HG03108 (cell line): ENCODE results near the gene PPP1R12A.

ENCODE experiments used
- ATAC-seq: cut with Tn5 transposase; IDR thresholded peaks from one replicate; pipeline ENCODE4 v1.9.1; 2021; ENCODE audit warnings: moderate library complexity; ENCODE audit not compliant: unreplicated experiment

PPP1R12A gene

DNA sequence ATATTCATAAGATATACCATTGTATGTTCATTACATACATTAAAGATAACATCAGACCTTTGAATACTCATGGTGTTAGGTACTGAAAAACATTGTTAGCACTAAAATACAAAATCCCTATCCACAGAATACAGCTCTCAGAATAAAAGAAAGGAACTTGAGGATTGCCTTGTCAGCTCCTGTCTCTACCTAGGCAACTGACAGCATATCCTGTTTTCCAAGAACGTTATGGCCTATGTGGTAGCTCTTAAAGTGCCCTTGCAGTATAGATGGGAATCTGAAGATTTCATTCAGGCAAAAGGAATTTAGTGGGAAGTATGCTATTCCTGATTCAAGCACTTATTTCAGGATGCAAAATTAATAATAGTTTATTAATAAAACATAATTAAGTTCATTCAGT is 1.8 kb upstream of the PPP1R12A start:
- ATAC-seq: no peak

GRCh38 chr12:79935624-79936345 is 888 bp upstream of the PPP1R12A start:
- peak; percentile 12 for ATAC-seq

DNA sequence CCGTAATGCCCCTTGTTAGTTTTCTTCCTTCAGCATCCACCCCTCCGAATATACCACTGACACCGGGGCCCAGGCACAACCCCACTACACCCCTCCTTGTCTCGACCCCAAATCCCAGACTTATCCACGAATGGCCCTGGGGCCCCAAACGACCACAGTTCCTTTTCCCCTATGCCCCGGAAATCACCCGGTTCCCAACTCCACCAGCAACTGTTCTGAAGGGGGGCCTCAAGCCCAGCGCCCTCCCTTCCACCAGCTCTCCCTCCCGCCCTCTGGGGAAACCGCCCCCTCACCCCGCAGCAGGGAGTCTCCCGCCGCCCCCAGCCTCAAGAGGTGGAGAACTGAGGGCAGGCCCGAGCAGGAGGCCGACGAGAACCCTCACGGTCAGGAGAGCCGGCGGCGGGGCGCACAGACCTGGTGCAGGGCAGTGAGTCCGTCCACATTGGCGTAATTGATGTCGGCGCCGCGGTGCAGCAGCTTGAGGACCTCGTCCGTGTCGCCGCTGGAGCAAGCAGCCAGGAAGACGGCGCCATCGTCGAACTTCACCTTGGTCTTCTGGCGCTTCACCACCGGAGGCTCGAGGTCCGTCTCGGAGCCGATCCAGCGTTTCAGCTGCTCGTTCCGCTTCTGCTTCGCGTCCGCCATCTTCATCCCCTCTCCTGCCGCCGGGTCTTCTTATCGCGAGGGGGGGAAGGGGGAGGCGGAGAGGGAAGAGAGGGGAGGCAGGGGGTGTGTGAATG is 446 bp downstream of the PPP1R12A start:
- peak; percentile 14 for ATAC-seq

DNA sequence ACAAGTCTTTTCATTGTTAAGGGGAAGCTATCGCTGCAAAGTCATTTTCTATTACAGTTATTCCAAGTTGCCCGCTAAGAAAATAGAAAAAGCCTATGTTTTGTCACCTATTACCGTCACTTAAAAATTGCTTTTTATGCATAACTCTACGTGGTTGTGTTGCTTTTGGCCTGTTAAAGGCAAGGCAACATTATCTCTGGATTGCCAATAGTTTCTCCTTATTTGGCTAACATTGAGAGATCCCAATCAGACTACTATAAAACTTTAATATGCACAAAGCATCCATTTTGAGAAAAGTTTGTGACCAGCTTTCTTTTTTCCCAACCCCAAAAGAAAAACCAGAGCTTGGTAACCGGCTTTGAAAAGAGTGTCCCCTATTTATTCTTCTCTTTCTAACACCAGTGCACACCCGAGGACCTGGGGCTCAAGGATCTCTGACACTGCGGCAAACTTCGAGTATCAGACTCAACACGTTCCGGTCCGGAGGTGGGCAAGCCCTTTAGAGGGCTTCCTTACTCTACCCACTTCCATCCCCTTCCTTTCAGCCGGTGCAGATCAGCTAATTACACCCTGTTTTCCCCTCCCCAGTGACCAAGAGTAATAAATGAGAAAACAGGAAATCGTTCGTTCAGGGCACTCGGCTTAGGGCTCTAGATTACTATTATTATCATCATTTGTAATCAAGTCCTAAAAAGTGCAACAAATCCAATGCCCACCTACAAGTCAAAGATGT is 1.2 kb downstream of the PPP1R12A start:
- peak; percentile 14 for ATAC-seq

- no peak for ATAC-seq
Measured at GRCh38 chr12:79933043-79933442, 1.9 kb downstream of the PPP1R12A start.

DNA sequence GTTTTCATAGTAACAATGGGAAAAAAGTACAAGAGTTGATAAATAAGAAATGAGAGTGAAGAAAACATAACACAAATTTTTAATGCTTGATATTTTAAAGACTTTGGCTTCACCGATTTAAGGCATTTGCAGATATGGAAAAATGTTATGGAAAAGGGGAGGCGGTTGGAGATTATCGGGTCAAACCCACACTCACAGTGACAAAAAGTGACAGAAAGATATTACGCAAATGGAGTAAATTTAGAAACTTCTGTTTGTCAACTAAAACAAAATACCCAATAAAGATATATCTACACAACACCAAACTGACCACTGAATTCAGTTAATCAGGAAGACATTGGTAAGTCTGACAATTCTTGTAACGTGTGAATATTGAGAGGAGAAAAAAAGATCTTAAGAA is 2.5 kb downstream of the PPP1R12A start:
- no peak for ATAC-seq

- ATAC-seq: no peak
Measured at GRCh38 chr12:79929065-79929464, 5.8 kb downstream of the PPP1R12A start.

DNA sequence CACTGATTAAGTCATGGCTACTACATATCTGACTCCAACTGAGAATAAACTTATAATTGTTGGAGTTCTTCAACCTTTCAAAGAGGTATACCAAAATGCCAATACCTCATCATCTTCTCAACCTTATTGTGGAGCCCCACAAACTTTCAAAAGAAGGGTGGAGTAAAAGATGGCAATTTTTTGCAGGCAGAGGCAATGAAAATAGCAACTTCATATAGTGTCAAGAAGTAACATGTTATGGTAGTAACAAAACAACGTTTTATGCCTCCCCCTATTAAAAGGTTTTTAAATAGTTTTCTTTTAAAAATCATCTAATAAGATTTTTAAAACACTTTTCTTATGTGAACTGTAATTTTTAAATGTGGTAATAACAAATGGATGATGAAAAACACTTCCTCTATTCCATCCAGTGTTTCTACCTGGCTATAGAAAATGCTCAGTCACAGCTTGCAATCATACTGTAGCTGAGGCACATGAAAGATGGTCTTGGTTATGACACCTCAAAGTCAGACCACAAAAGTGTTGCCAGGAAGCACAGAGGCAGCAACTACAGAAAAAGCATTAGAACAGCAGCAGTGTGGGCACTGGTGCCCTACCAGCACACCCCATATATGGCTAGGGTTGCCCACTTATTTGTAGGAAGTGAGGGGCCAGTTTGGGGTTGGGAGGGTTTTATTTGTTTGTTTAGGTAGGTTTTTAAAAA is 7.0 kb downstream of the PPP1R12A start:
- peak; percentile 100 for ATAC-seq

- no peak for ATAC-seq
Measured at GRCh38 chr12:79926951-79927350, 7.9 kb downstream of the PPP1R12A start.

- no peak for ATAC-seq
Measured at GRCh38 chr12:79925492-79925891, 9.4 kb downstream of the PPP1R12A start.

DNA sequence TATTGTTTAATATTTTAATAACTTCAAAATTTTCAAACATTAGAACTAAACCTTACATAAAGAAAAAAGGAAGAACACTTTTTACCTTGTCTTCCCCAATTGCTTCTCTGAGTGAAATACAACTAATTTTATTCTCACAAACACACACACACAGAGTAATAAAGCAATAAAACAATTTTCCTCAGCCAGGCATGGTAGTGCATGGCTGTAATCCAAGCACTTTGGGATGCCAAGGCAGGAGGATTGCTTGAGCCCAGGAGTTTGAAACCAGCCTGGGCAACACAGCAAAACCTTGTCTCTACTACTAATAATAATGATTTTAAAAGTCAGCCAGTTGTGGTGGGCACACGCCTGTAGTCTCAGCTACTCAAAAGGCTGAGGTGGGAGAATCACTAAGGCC is 13.1 kb downstream of the PPP1R12A start:
- no peak for ATAC-seq

- ATAC-seq: no peak
Measured at GRCh38 chr12:79920421-79921238, 14.3 kb downstream of the PPP1R12A start.

GRCh38 chr12:79919762-79920161 is 15.1 kb downstream of the PPP1R12A start:
- ATAC-seq: no peak

DNA sequence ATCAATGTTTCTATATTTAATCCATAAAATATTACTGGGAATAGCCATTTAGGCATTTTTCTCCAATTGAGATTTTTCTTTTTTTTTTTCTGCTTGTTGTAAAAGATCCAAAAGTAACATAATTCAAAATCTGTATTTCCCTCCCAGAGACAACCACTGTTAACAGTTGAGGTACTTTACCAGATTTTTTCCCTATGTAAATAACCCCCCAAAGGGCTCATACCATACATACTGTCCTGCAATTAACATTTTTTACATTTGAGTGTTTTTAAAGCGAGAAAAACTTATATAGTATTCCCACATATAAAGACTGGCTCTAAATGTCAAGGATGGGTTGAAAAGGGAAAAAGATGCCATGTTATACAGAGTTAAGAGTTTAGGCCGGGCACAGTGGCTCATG is 18.1 kb downstream of the PPP1R12A start:
- no peak for ATAC-seq

DNA sequence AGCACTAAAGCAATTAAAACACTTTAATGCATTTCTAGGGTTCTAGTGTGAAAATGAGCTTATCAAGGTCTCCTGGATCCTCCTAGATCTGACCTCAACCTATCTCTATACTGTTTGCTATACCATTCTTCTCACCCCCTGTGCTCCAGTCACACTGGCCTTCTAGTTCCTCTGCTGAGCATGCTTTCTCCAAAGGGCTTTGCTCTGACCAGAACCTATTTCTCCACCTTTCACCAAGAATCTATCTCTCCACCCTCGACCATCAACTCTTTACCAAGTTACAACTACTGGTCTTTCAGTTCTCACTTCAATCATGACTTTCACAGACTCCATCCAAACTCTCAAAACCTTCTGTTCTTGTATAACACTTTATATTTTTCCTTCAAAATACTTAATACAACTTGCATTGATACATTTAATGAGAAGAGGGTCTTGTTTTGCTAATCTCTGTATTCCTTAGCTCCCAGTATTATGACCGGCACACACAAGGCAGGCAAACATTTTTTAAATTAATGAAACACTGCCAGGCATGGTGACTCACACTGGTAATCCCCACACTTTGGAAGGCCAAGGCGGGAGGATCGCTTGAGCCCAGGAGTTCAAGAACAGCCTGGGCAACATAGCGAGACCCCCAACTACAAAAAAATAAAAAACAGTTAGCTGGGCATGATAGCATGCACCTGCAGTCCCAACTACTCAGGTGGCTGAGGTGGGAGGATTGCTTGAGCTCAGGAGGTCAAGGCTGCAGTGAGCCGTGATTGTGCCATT is 22.8 kb downstream of the PPP1R12A start:
- no peak for ATAC-seq

- no peak for ATAC-seq
Measured at GRCh38 chr12:79908366-79908765, 26.5 kb downstream of the PPP1R12A start.

DNA sequence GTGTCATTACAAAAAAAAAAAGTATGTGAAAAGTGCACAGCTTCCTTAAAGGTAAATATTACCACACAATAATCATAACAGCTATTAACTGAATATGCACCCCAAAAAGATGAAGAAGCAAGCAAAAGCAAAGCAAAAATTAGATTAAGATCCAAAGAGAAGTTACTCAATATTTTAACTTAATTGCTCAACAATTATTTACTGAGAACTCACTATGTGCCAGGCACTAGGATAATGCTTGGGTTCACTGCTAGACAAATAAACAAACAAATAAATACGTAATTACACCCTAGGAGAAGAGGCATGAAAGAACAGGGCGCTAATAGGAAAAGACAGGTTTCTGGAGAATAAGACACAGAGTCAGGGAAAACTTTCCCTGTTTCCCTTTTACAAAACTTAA is 33.4 kb downstream of the PPP1R12A start:
- ATAC-seq: no peak

- ATAC-seq: no peak
Measured at GRCh38 chr12:79900951-79901350, 33.9 kb downstream of the PPP1R12A start.

DNA sequence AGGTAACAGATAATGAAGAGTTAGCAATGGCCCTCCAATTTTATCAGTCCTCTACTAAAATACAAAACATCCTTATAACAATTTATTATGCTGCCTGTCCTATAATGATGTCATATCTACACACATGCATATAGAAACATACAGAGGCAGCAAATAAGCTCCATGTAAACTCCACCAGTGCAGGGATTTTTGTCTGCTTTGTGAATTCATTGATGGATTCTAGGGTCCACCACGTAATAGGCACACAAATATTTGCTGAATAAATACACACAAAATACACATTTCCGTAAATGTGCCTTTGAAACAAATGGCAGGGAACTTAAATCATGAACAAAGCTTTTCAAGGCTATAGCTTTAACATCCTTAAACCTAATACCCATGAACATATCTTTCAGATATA is 34.7 kb downstream of the PPP1R12A start:
- no peak for ATAC-seq

- ATAC-seq: no peak
Measured at GRCh38 chr12:79897617-79898016, 37.3 kb downstream of the PPP1R12A start.
